HepG2 (cell line): ENCODE measurements around the gene USP19. TPM values are rescaled to one million over a fixed set of nuclear protein-coding genes. Genes with fewer than 3 reads are reported as not detected.

Experiments used
- ARNT2 ChIP-seq: sonication (generic); formaldehyde crosslinking; IDR thresholded peaks from 2 replicates; pipeline ENCODE4 v1.8.0; 2022; ENCODE audit warnings: mild to moderate bottlenecking, low read depth, missing genetic modification reagents, moderate library complexity
- HHEX ChIP-seq: IDR thresholded peaks from 2 replicates; pipeline ENCODE4 v1.6.1; 2016; ENCODE audit warnings: control low read depth
- HOXA5 ChIP-seq: sonication (generic); formaldehyde crosslinking; IDR thresholded peaks from 2 replicates; pipeline ENCODE4 v1.4.0; 2020; ENCODE audit warnings: missing genetic modification reagents
- KDM6A ChIP-seq: IDR thresholded peaks from 2 replicates; pipeline ENCODE4 v1.6.1; 2016; ENCODE audit warnings: low read depth
- PRDM15 ChIP-seq: sonication (generic); formaldehyde crosslinking; IDR thresholded peaks from 2 replicates; pipeline ENCODE4 v1.4.0; 2020; ENCODE audit warnings: missing genetic modification reagents
- RORA ChIP-seq: sonication (generic); formaldehyde crosslinking; IDR thresholded peaks from 2 replicates; pipeline ENCODE4 v1.5.0; 2020; ENCODE audit warnings: mild to moderate bottlenecking, missing genetic modification reagents, moderate library complexity
- SUZ12 ChIP-seq: fragments of 150-350 bp; IDR thresholded peaks from 2 replicates; pipeline ENCODE4 v1.6.1; 2014; ENCODE audit warnings: low read depth, low read length
- TFDP2 ChIP-seq: sonication (generic); formaldehyde crosslinking; IDR thresholded peaks from 2 replicates; pipeline ENCODE4 v1.4.0; 2020; ENCODE audit warnings: missing genetic modification reagents
- XRCC5 ChIP-seq: fragments of 200-400 bp; formaldehyde crosslinking; optimal IDR thresholded peaks from 2 replicates; pipeline ENCODE3; 2017; ENCODE audit warnings: mild to moderate bottlenecking, low read length
- ZBTB20 ChIP-seq: sonication (generic); formaldehyde crosslinking; IDR thresholded peaks from 2 replicates; pipeline ENCODE4 v1.8.1; 2023; ENCODE audit warnings: missing genetic modification reagents, low read depth, mild to moderate bottlenecking, borderline replicate concordance
- ZBTB26 ChIP-seq: IDR thresholded peaks from 2 replicates; pipeline ENCODE4 v1.6.1; 2016; ENCODE audit warnings: missing compliant biosample characterization, missing genetic modification reagents, borderline replicate concordance
- ZBTB43 ChIP-seq: sonication (generic); formaldehyde crosslinking; conservative IDR thresholded peaks from 2 replicates; pipeline ENCODE4 v1.4.0; 2020; ENCODE audit warnings: missing genetic modification reagents
- ZNF333 ChIP-seq: sonication (generic); formaldehyde crosslinking; IDR thresholded peaks from 2 replicates; pipeline ENCODE4 v1.4.0; 2020; ENCODE audit warnings: mild to moderate bottlenecking, missing genetic modification reagents, borderline replicate concordance
- ZNF383 ChIP-seq: sonication (generic); formaldehyde crosslinking; IDR thresholded peaks from 2 replicates; pipeline ENCODE4 v1.4.0; 2020; ENCODE audit warnings: missing genetic modification reagents, mild to moderate bottlenecking, borderline replicate concordance
- ZNF430 ChIP-seq: sonication (generic); formaldehyde crosslinking; IDR thresholded peaks from 2 replicates; pipeline ENCODE4 v1.9.0; 2021; ENCODE audit warnings: mild to moderate bottlenecking, missing genetic modification reagents
- ZNF432 ChIP-seq: sonication (generic); formaldehyde crosslinking; IDR thresholded peaks from 2 replicates; pipeline ENCODE4 v1.5.0; 2020; ENCODE audit warnings: missing genetic modification reagents, mild to moderate bottlenecking, borderline replicate concordance
- ZNF790 ChIP-seq: sonication (generic); formaldehyde crosslinking; IDR thresholded peaks from 2 replicates; pipeline ENCODE4 v1.8.0; 2022; ENCODE audit warnings: missing genetic modification reagents, mild to moderate bottlenecking, borderline replicate concordance
- ZSCAN30 ChIP-seq: sonication (generic); formaldehyde crosslinking; IDR thresholded peaks from 2 replicates; pipeline ENCODE4 v1.5.0; 2020; ENCODE audit warnings: mild to moderate bottlenecking, missing genetic modification reagents
- ZXDC ChIP-seq: sonication (generic); formaldehyde crosslinking; IDR thresholded peaks from 2 replicates; pipeline ENCODE4 v1.5.0; 2020; ENCODE audit warnings: mild to moderate bottlenecking, missing genetic modification reagents
- polyA plus RNA-seq, 8 experiments: library from polyadenylated mRNA; depleted of rRNA in 3 of 8; stranded (reverse) in 7 of 8; unstranded in 1 of 8; fragments of >200 nt; fragmentation: Illumina TruSeq in 4 of 8; extraction: Trizol in 4 of 8; gene quantifications; 2 replicates each; pipeline versions ENCODE4 v1.2.1 to v1.2.3, GENCODE V29; 2011 to 2016; ENCODE audit warnings: low read depth in 4 of 8, missing spikeins in 1 of 8, mixed read lengths in 1 of 8; ENCODE audit not compliant: insufficient read depth in 1 of 8
- total RNA-seq, 5 experiments: library from RNA; depleted of rRNA; stranded (reverse); fragments of >200 nt; fragmentation: Illumina TruSeq; extraction: Trizol; gene quantifications; 2 replicates each; pipeline ENCODE4 v1.2.3, GENCODE V29; 2016; ENCODE audit warnings: low read depth in 1 of 5

The USP19 gene
- total and polyA plus RNA-seq, 2 of the 13 experiments (the other 11 are each of a cell fraction or from before 2014, with no cell fraction given): 28.3 to 31.7 TPM

GRCh38 chr3:49132437-49133225 is 12.0 kb upstream of the USP19 start, which contains the start of gene LAMB2 (continued):
- TF ChIP-seq ZBTB26 (CRISPR knock-in tag) (no peak; the same call in 1 of the 2 replicates), HHEX (no peak), KDM6A (CRISPR knock-in tag) (no peak), ZNF383 (CRISPR knock-in tag) (no peak), ZNF333 (peak; percentile 94; the same call in 1 of the 2 replicates), RORA (CRISPR knock-in tag) (no peak), TFDP2 (CRISPR knock-in tag) (0 out of 2 replicates have a peak, but pooled peaks have one; percentile 32), ZXDC (CRISPR knock-in tag) (no peak), ZBTB20 (CRISPR knock-in tag) (peak; percentile 74; the same call in 1 of the 2 replicates), PRDM15 (CRISPR knock-in tag) (peak; percentile 98), SUZ12 (no peak), ZNF790 (CRISPR knock-in tag) (no peak), ARNT2 (CRISPR knock-in tag) (0 out of 2 replicates have a peak, but pooled peaks have one; percentile 60), ZSCAN30 (CRISPR knock-in tag) (no peak), ZNF430 (0 out of 2 replicates have a peak, but pooled peaks have one; percentile 79), ZNF432 (CRISPR knock-in tag) (0 out of 2 replicates have a peak, but pooled peaks have one; percentile 35), XRCC5 (peak; percentile 86), ZBTB43 (CRISPR knock-in tag) (peak; percentile 54; the same call in 1 of the 2 replicates), HOXA5 (CRISPR knock-in tag) (peak; percentile 76)
